GM18951 (cell line): ENCODE measurements around the gene AVPR1B.

Source experiments
- POLR2A ChIP-seq: IDR thresholded peaks from 4 replicates; pipeline ENCODE4 v1.6.1; 2011; ENCODE audit warnings: mild to moderate bottlenecking; ENCODE audit not compliant: insufficient read length, insufficient read depth; ENCODE audit errors: extremely low read depth
- in situ Hi-C: fragments of 300-500 bp; cut with MboI; formaldehyde crosslinking; loops from one replicate; pipeline ENCODE4 v1.12.0; 2022; ENCODE audit warnings: low sequenced_read_pairs, mixed read lengths, inconsistent platforms; ENCODE audit not compliant: unreplicated experiment

AVPR1B gene

GRCh38 chr1:206062464-206062863, 54.7 kb downstream of the AVPR1B start:
- no peak for TF ChIP-seq POLR2A
- in situ Hi-C loops, result no loop called here

- no peak for TF ChIP-seq POLR2A
- in situ Hi-C loops, result no loop called here
Measured at GRCh38 chr1:206060844-206061243, 56.3 kb downstream of the AVPR1B start.
